ENCODE measurements around the gene TBC1D22A.

The TBC1D22A gene

DNA sequence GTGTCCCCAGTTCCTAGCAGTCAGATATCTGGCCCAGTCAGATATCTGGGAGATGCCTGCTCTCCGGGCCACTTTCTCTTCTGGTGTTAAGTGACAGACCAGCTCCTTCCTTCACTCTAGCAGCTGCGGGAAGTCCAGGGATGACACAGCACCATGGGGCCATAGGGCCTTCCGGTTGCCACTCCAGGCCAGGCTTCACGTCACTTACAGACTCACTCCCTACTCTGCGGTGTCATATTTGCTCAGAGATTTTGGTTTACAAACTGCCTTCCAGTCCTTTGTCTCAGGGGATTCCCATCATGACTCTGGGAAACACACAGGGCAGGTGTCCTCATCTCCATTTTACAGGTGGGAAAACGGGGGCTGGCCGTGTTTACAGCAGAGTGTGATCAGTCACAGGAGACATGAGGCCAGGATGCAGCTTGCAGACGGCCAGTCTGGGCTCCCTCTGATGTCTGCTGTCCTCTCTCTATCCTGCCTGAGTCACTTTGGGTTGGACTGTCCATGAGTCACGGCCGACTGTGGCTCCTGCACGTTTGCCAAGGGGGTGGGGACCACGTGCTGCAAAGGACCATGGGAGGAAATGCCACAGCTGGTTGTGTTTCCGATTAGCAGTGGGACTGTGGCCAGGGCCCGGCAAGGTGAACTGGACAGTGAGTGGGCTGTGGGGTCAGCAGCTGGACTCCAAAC lies 8.2 kb upstream of the TBC1D22A start:
- no peak for DNase-seq

DNA sequence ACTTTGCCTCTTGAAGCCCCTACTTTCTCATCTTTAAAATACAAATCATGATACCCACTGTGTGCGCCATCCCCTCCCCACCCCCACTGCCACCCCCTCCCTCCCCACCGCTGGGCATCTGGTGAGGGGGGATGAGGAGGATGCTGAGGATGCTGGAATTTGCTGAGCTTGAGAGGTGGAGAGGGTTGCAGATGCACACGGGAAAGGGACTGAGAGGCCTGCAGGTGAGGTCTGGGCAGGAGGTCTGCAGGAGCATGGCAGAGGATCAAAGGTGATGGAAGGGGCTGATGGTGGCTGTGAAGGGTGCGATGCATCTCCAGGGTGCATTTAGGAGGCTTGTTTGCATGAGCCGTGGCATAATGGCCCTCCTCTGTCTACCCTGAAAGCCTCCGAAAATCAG lies 7.6 kb upstream of the TBC1D22A start:
- DNase-seq = no peak

DNA sequence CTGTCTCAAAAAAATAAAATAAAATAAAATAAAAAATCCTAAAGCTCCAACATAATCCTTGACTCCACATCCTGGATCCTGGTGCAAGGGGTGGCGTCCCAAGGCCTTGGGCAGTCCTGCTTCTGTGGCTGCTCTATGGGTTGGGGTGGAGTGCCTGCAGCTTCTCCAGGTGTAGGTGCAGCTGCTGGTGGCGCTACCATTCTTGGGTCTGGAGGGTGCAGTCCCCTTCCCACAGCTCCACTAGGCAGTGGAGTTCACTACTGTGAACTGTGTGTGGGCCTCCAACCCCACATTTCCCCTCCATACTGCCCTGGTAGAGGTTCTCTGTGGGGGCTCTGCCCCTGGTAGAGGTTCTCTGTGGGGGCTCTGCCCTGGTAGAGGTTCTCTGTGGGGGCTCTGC lies 6.9 kb upstream of the TBC1D22A start:
- no peak for DNase-seq

DNA sequence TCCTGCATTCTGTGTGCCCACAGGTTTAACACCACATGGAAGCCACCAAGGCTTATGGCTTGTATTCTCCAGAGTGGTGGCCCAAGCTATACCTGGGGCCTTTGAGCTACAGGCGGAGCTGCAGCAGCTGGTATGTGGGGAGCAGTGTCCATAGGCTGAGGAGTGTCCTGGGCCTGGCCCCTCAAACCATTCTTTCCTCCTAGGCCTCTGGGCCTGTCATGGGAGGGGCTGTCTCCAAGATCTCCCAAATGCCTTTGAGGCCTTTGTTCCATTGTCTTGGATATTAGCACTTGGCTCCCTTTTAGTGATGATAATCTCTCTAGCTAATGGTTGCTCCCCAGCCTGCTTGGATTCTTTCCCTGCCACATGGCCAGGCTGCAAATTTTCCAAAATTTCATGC lies 6.4 kb upstream of the TBC1D22A start:
- DNase-seq = no peak

DNA sequence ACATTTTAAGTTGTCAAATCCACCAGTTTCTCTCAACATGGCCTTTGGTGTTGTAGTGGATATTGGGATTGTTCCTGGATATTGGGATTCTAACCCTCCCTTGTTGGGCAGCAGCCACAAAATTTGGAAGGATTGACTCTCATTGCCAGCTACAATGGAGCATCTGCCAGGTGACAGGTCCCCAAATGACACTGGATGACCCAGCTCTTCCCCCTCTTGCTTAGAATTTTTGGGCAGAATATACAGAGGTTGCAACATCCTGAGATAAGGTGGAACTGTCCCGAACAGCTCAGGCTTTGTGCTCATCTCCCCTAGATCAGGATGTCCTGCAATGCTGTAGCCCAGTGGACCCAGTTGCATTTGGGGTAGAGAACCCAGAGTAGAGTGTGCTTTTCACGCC lies 5.3 kb upstream of the TBC1D22A start:
- DNase-seq = no peak

DNA sequence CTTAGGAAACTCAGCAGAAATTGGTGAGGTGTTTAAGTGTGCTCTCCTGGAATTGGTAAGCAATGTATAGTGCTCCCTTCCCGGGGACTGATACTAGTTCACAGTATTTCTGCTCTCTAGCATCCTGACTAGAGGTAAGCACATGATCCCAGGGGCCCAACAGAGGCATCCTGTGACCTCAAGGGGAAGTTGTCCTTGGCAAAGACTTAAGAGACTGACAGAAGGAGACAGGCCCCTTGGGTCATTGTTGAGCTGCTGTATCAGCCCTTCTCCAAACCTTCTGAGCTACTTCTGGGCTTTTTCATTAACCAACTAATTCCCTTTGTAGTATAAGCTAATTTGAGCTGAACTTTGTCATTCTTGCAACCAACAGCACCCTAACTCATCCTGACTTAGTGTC lies 4.3 kb upstream of the TBC1D22A start:
- no peak for DNase-seq

DNA sequence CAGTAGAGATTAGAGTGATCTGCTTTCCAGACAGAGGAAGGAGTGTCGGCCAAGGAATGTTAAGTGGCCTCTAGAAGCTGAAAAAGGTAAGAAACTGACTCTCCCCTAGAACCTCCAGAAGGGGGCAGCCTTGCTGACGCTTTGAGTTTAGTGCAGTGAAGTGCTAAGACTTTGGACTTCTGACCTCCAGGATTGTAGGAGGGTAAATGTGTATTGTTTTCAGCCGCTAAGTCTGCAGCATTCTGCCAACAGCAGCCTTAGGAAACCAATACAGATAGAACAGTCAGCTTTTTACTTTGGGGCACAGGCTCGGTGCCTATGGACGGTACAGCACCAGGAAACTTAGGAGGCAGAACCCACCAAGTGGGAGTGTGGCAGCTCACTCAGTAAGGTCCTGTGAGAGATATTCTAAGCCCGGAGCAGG lies 3.6 kb upstream of the TBC1D22A start:
- DNase-seq = peak; percentile 14 to 38

DNA sequence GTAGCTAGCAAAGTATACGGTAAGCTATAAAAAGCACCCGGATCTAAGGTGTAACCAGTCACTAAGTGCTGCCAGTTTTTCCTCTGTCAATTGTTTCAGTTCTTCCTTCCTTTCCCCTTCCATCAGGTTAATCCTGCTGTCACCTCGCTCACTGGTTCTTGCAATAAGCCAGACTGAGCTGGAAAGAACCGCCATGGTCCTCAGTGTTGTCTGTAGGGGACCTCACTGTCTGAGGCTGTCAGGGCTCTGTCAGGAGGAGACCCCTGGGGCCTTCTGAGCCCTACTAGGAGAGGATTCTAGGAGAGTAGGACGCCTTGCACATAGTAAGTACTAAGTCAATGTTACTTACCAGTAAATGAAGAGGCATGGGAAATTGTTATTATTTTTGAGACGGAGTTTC lies 1.4 kb upstream of the TBC1D22A start:
- DNase-seq = no peak

DNA sequence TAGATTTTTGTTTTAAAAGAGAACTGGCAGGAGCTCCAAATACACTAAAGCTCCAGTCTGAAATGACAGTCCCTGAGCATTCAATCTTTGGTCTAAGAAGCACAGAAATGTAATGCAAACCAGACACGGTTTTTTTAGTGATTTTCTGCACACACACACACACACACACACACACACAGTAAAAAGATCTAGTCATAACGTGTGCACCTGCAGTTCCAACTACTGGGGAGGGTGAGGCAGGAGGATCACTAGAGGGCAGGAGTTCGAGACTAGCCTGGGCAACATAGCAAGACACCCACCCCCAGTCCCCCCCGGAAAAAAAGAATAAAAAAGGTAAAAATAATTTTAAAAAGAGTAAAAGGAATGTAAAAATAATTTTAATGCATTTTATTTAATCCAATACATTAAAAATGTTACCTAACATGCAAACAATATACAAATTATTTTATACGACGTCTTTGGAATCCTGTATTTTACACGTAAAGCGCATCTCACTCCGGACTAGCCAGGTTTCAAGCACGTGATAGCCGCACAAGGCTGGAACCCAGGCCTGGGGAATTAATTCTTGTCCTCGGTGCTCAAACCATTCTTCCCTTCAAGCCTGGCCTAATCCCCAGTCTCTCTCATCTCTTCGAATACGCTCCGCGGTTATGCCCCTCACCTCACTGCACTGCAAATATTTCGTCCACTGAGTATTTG lies 762 bp upstream of the TBC1D22A start:
- no peak for DNase-seq

DNA sequence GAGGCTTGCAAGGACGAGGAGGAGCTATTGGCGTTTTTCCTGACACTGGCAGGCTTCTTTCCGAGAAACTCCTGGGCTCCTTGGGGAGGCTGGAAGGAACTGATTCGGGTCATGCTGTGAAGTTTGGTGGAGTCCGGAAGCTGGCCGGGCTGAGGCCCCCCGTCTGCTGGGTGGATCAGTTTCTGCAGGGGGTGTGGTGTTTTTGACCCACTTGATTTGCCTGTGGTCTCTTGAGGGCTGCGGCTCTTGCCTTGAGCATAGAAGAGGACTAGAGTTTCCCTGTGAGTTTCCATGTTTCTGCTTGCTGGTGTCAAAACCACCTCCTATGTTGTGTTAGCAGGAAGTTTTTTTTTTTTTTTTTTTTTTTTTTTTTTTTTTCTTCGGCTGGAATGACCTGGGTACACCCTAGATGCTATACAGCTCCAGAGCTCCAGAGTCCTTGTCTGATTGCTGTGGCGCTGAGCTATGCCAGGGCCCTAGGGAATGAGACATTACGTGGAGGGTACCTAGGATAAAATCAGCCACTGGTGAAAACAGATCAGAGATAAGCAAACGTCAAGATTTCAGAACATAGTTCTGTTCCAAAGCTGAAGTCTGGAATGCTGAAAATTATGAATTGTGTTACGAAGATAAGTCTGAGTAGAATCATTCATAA lies 728 bp downstream of the TBC1D22A start:
- DNase-seq = no peak

DNA sequence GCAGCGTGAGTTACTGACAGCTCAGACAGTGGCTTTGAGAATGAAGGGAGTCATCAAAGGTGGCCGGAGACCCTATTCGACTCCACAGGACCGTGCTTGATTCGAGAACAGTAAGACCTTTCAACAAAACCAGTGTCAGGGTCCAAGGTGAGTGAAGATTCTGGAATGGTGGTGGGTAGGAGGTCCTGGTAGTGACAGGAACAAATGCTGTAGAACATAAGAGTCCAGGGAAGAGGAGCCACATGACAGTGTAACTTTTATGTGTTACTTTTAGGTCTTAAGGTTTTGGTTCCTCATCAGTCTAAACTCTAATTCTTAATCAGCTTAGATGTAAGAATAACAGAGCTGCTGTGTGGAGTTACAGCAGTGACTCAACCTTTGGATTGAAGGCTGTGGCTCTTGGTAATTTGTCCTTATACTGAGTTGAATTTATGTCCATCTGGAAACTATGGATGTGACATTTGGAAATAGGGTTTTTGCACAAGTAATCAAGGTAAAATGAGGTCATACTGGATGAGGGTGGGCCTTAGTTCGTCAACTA lies 1.8 kb downstream of the TBC1D22A start:
- no peak for DNase-seq

DNA sequence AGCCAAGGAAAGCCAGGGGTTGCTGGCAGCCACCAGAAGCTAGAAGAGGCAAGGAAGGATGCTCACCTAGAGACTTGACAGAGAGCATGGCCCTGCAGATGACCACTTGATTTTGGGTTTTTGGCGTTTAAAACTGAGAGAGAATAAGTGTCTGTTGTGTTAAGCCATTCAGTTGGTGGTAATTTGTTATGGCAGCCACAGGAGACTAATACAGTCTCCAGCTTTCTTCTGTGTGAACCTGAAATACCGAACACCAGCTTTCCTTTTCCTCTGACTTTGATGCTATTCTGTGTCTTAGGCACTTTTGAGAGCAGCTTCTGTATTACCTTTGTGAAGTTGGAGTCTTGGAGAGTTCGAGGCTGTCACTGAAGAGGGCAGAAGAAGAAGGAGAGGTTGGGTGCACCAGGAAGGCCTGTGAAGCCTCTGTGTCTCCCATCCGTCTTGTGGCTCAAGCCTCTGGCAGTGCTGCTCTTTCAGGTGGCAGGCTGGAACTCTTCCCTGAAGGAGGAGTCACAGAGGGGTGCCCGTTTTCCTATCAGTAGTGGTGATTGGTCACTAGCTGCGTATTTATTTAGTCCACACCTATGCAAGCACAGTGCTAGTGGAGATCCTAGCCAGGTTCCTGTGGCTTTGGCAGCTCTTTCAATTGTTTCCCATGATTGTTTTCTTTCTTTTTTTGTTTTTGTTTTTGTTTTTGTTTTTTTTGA lies 2.5 kb downstream of the TBC1D22A start:
- DNase-seq = no peak

DNA sequence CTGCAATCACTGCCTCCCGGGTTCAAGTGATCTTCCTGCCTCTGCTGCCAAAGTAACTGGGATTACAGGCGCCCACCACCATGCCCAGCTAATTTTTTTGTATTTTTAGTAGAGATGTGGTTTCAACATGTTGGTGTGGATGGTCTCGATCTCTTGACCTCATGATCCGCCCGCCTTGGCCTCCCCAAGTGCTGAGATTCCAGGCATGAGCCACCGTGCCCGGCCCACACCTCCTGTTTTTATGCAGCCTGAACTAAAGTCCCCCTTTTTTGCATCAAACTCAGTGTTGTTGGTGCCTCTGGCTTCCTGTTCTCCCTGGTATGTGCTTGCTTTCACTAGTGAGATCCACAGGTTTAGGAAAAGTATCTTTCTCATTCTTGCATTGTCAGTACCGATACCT lies 4.2 kb downstream of the TBC1D22A start:
- no peak for DNase-seq

DNA sequence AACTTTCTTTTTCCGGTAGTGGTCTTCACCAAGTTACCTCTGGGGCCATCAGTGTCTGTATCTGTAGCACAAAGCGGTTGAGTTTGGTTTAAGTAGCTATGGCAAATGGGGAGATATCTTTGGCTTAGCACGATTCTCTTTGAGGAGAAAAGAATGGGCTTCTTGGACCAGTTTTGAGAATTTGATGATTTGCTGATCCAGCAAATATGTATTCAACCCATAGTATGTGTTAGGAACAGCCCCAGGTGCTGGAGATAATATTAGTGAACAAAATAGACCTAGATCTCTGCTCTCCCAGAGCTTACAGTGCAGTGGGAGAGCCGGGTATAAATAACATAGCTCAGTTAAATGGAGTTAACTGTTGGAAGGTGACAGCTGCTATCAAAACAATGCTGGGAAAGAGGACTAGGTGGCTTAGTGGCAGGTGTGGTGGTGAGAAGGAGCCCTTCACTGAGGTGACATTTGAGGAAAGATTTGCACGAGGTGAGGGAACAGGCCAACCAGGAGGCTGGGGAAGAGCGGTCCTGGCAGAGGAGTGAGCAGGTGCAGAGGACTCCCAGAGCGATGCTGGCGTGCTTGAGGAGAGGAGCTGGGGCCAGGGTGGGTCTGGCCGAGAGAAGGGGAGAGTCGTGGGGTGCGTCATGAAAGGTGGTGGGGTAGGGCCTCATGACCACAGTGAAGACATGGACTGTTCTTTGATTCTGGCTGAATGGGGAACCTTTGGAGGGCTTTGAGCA lies 5.0 kb downstream of the TBC1D22A start:
- DNase-seq = no peak

DNA sequence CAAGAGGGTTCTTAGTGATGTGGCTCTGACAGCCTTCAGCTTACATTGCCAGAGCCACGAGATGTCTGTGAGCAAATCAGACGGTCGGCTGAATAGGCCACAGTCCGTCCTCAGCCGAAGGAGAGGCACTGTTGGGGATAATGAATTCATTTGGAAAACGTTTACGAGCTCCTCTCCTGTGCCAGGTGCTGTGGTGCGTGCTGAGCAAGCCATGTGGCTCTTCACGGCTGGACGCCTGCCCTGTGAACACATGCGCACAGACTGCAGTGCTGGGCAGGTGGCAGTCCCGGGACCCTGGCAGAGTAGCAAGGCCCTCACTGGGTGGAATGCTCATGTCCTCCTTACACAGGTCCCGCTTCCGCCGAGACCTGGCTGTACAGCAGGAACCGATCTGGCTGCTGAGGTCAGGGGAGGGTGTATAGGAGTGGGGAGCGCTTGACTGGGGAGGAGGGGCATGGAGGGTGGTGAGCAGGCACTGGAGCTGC lies 6.8 kb downstream of the TBC1D22A start:
- DNase-seq = peak in 1 of 2 donors; percentile 19

DNA sequence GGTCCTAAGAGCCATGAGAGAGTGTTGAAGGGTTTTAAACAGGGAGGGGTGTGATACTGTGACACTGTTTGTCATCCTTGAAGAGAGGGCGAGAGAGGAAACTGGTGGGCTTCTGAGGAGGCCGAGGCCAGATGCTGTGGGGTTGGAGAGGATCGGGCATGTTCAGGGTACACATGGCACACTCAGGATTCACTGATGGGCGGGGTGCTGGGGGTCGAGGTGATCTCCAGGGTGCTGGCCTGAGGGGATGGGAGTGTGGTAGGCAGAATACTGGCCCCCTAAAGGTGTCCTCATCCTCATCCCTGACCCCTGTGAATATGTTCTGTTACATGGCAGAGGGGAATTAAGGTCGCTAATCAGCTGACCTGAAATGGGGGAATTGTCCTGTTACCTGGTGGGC lies 7.3 kb downstream of the TBC1D22A start:
- DNase-seq = no peak

DNA sequence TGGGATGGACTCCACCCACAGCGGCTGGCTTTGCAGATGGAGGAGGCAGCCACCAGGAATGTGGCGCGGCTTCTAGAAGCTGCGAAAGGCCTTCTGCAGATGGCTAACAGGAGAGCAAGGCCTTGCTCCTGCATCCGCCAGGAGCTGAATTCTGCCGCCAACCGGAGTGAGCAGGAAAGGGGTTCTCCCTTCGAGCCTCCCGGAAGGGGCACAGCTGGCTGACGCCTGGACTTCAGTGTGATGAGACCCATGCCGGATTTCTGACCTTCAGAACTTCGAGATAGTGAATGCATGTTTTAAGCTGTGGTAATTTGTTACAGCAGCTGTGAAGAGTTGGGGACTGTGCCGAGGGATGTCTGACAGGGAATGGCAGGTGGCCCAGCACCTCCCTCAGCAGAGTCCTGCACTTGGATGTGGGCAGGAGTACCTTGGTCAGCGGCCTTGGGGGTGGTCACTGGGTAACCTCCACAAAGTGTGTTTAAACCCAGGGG lies 7.7 kb downstream of the TBC1D22A start:
- no peak for DNase-seq

DNA sequence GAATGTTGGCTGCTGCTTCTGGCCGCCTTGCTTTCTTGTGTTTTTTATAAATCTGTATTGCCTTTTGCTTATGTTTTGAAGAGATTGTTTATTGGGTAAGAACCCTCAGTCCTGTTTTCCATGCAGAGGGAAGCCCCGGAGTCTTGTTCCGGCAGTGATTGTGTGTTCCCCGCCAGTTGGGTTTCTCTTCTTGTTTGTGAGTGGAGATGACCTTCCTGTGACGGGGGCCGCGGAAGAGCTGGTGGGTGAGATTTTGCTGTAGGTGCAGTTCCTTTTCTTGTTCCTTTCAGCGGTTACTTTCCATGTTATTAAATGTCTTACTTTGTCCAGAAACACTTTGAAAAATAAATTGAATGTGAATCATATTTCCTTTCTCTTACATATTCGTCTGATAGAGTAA lies 8.3 kb downstream of the TBC1D22A start:
- peak in 1 of 2 donors; percentile 15 for DNase-seq

DNA sequence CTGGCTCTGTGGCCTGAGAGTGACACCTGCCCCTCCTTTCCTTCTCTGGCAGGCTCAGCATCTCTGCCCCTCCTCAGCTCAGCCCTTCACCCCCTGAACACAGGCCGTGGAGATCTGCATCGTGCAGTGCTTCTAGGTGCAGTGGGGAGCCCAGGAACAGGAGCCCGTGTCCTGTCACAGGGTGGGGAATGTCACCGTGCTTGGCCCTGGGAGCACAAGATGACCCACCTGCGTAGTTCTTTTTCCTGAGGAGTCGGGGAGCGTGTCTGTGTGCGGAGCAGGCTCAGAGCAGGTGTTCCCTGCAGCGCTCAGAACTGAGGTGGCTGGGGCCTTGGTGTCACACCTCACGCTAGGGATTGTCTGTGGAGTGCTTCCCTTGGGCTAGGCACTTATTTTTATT lies 10.6 kb downstream of the TBC1D22A start:
- no peak for DNase-seq

DNA sequence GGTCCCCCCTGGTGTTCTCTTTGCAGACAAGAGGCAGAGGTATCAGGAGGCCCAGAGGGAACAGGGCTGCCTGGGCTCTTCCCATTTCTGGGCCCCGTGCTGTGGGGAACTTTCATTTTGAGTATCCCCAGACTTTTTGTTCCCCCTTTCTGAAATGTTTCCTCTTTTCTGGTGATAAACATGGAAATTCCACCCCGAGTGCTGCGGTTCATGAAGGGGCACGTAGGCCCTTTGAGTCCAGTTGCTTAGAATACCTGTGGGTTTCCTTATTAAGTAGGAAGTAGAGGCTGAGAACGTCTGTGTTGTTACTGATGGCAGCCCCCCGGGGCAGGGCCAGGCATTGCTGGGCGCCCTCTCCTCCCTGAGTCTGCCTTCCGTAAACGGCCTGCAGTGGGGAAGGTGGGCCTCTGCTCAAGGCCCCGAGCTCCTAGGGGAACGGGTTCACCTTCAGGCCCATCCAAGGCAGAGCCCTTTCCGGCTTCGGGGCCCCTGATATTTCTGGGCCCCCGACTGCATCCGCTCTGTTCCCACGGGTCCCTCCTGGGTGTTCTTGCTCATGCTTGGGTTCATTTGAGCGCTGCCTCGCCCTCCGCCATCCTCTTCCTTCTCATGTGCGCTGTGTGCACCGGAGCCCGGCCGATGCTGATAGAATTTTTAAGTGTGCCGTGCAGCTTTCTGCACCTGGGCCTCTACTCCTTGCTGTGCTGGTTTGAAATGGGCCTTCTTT lies 12.0 kb downstream of the TBC1D22A start:
- peak in 1 of 2 donors; percentile 41 for DNase-seq

Data from hippocampal formation (tissue), 2 donors.